Hematopoietic multipotent progenitor cell treated with erythropoietin and hydrocortisone succinate and interleukin-3 and kit ligand, for 4 days (in vitro differentiated cells): Measurements from ENCODE around the gene FGD2.
"Not testable (repeated sequence)": the region's sequence is repeated elsewhere in the genome, so short reads cannot be mapped to it uniquely, and the experiment has no call there.

Experiments
- DNase-seq: peaks from one replicate; pipeline ENCODE4 v3.0.0-alpha.2; 2015

Gene FGD2

DNA sequence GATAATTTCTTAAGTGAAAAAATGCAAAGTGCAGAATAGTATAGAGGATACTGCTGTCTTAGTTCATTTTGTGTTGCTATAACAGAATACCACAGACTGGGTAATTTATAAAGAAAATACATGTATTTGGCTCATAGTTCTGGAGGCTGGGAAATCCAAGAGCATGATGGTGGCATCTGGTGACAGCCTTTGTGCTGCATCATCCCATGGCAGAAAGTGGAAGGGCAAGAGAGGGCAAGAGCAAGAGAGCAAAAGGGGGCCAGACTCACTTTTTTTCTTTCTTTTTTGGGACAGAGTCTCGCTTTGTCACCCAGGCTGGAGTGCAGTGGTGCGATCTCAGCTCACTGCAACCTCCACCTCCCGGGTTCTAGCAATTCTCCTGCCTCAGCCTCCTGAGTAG lies 37.6 kb downstream of the FGD2 start:
- not testable (repeated sequence) for DNase-seq

GRCh38 chr6:37047346-37047688 lies 41.9 kb downstream of the FGD2 start:
- DNase-seq, result no peak

DNA sequence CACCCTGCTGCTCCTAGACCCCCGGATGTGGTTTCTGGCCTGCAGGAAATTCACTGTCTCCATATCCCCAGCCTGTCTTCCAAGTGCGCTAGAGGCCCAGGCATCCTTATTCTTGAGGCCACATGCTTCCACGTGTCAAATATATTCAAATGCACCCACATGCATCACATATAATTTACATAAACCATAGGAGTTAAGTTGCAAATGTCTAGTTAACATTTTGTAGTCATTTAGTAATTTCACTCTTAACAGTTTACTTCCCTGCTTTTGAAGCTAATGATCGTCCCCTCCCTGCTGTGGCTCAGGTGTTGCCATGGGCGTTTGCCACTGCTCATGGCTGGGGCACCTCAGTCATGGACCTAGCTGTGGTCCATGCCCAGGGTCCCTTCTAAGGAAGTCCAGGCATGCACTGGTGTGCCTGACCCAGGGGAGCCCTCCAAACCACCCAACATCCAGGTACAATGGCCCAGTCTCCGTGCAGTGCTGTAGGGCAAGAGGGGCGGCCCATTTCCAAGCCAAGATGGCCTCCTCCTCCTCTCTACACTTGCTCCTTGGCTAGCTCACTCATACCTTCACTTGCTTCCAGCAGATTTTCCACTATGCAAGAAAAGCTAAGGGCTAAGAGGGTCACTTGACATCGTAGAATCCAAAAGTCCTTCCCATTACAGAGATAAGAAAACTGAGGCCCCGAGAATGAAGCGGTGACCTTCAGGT lies 42.4 kb downstream of the FGD2 start:
- no peak for DNase-seq

DNA sequence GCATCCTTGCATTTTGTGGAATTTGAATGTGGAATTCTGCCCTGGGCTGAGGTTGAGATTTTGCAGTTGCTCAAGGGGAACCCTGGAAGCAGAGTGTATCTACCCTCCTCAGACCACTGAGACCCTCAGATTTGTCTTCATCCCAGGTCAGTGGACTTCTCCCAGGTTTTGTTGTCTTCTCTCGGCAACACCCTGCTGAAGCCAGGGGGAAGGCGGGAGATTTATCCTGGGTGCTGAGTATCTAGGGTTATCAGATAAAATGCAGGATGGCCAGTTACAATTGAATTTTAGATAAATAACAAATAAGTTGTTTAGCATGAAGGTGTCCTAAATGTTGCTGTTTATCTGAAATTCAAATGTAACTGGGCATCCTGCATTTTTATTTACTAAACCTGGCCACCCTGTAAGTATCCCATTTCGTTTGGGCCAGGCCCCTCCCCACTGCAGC lies 43.0 kb downstream of the FGD2 start:
- no peak for DNase-seq

GRCh38 chr6:37048851-37049757 lies 43.6 kb downstream of the FGD2 start:
- DNase-seq, result peak; percentile 60

GRCh38 chr6:37049758-37050044 lies 44.2 kb downstream of the FGD2 start:
- no peak for DNase-seq

GRCh38 chr6:37050045-37050853 lies 44.8 kb downstream of the FGD2 start:
- peak; percentile 98 for DNase-seq

- DNase-seq, result no peak
Measured at GRCh38 chr6:37050854-37051137, 45.3 kb downstream of the FGD2 start.

- peak; percentile 96 for DNase-seq
Measured at GRCh38 chr6:37051138-37052026, 45.9 kb downstream of the FGD2 start.

GRCh38 chr6:37052027-37052628 lies 46.7 kb downstream of the FGD2 start:
- DNase-seq, result peak; percentile 70

DNA sequence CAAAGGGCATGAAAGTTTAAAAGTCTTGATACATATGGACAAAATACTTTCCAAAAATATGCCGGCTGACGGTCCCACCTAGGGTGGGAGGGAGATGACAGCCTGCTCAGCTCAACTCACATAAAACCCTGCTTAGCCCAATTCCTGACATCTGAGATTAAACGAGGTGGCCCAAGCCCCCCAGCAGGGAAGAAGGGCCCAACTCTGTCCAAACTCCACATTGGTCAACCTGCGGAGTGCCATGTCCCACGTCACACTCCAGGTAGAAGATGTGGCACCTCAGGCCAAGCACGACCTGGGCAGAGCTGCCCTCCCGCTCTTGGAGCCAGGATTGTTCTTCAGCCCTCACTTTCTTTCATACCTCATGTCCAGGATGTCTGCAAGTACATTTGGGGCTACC lies 48.2 kb downstream of the FGD2 start:
- DNase-seq, result no peak

DNA sequence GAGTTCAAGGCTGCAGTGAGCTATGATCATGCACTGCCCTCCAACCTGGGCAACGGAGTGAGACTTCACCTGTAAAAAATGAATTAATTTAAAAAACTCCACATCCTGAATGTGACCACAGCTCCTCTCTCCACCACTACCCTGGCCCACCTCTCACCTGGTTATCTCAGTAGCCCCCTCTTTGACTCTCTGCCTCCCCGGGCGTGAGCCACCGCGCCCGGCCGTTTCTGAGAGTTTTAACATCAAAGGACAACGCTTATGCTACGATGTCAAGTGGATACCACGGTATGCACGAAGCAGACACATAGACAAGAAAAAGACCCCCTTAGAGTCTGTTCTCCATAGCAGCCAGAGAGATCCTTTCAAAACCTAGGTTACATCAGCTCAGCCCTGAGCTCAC lies 48.7 kb downstream of the FGD2 start:
- no peak for DNase-seq

DNA sequence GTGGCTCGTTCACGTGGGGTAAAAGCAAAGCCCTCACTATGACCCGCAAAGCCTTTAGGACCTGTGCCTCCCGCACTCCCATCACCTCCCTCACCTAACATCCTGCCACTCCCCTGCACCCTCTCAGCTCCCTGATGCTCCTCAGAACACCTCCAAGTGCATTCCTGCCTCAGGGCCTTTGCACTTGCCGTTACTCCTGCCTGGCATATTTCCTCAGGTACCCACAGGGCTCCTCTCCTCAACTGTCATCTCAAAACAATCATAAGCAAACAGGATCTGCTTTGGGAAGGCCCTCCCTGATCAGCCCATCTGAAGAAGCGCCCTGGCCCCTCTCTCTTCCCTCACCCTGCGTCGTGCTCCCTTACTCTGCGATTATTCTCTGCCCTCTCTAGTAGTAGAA lies 49.1 kb downstream of the FGD2 start:
- DNase-seq, result no peak

GRCh38 chr6:37056112-37056403 lies 50.6 kb downstream of the FGD2 start:
- DNase-seq, result no peak

DNA sequence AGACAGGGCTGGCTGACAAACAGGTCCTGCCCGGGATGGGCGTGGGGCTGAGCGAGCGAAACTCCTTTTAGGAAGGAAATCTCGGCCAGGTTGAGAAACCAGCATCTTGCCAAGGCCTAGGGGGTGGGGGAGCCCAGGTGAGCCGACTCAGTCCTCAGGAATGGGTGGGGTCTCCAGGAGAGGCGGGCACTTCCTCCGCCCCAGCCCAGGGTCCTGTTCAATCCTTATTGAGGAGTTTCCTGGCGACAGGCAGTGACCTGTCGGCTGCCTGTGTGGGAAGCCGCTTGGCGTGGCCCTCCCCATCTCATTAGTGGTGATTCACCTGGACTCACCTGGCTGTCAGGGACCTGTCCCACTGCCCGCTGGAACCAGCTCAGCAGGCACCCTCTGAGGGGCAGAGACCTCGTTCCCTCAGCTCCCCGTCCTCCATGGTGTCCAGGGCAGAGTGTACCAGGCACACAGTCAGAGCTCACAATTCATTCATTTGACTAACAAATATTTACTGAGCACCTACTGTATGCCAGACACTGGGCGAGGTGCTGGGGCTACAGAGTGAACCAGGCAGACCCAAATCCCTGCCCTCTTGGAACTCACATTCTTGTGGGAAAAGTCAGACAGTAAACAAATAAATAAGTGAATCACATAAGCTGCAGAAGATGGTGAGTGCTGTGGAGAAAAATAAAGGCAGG lies 51.1 kb downstream of the FGD2 start:
- no peak for DNase-seq

GRCh38 chr6:37057128-37057471 lies 51.6 kb downstream of the FGD2 start:
- DNase-seq, result no peak

DNA sequence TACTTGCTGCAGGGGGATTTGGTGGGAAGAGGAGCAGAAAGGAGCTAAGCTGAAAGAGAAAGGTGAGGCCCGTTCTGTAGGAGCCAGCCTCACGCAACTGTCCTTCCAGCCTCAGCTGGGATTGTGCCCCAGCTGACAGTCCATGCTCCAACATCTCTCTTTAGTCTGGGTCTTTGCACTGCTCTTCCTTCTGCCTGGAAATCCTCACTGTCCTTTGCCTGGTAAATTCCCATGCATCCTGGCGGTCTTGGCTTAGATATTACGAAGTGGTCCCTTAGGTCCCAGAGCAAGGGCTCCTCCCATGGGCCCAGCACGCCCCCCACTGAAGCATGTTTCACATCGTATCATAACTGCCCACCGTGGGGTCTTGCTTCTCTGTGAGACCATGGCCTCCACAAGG lies 52.2 kb downstream of the FGD2 start:
- DNase-seq, result no peak

DNA sequence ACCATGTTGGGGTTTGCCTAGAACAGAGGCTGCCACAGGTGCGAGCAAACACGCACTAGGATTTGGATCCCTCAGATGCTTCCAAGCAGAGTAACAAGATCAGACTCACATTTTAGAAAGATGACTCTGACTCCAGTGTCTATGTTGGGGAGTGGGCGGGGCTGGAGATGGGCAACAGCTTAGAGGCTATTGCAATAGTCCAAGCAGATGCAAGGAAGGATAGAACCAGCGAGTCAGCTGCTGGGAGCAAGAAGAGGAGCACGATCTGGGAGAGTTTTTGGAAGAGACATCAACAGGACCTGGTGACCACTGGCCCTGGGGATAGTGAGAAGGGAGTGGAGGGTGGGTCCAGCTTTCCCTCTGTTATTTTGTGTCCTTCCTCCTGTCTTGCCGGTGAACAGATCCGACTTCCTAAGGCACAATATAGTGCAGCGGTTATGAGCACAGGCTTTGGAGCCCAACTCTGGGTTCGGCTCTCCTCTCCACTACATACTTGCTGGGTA lies 52.7 kb downstream of the FGD2 start:
- DNase-seq, result no peak

- not testable (repeated sequence) for DNase-seq
Measured at GRCh38 chr6:37058984-37059343, 53.5 kb downstream of the FGD2 start.

GRCh38 chr6:37059344-37060194 lies 54.1 kb downstream of the FGD2 start:
- peak; percentile 84 for DNase-seq

DNA sequence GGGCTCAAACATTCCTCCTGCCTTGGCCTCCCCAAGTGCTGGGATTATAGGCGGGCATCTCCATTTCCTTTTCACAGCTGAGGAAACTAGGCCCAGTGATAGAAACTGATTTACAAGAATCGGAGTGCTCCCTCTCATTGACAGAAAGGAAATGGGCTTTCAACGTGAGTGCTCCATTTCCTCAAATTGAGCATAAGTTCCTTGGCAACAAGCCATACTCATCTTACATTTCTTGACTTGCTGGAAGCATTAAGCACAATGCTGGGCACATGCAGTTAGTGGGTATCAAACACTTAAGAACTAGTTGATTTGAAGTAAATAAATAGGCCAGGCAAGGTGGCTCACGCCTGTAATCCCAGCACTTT lies 54.7 kb downstream of the FGD2 start:
- DNase-seq, result peak; percentile 47
